Measurements from ENCODE around the gene RBP3.

Gene RBP3

DNA sequence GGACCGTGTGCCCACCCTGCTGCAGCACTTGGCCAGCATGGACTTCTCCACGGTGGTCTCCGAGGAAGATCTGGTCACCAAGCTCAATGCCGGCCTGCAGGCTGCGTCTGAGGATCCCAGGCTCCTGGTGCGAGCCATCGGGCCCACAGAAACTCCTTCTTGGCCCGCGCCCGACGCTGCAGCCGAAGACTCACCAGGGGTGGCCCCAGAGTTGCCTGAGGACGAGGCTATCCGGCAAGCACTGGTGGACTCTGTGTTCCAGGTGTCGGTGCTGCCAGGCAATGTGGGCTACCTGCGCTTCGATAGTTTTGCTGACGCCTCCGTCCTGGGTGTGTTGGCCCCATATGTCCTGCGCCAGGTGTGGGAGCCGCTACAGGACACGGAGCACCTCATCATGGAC is 1.4 kb downstream of the RBP3 start:
- TF ChIP-seq, protein P1, sequence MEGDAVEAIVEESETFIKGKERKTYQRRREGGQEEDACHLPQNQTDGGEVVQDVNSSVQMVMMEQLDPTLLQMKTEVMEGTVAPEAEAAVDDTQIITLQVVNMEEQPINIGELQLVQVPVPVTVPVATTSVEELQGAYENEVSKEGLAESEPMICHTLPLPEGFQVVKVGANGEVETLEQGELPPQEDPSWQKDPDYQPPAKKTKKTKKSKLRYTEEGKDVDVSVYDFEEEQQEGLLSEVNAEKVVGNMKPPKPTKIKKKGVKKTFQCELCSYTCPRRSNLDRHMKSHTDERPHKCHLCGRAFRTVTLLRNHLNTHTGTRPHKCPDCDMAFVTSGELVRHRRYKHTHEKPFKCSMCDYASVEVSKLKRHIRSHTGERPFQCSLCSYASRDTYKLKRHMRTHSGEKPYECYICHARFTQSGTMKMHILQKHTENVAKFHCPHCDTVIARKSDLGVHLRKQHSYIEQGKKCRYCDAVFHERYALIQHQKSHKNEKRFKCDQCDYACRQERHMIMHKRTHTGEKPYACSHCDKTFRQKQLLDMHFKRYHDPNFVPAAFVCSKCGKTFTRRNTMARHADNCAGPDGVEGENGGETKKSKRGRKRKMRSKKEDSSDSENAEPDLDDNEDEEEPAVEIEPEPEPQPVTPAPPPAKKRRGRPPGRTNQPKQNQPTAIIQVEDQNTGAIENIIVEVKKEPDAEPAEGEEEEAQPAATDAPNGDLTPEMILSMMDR (IDR thresholded peaks at IDR 0.05): no peak

DNA sequence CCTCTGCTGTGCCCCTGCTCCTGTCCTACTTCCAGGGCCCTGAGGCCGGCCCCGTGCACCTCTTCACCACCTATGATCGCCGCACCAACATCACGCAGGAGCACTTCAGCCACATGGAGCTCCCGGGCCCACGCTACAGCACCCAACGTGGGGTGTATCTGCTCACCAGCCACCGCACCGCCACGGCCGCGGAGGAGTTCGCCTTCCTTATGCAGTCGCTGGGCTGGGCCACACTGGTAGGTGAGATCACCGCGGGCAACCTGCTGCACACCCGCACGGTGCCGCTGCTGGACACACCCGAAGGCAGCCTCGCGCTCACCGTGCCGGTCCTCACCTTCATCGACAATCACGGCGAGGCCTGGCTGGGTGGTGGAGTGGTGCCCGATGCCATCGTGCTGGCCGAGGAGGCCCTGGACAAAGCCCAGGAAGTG is 1.8 kb downstream of the RBP3 start:
- TF ChIP-seq, protein P1 (IDR thresholded peaks at IDR 0.05): no peak

DNA sequence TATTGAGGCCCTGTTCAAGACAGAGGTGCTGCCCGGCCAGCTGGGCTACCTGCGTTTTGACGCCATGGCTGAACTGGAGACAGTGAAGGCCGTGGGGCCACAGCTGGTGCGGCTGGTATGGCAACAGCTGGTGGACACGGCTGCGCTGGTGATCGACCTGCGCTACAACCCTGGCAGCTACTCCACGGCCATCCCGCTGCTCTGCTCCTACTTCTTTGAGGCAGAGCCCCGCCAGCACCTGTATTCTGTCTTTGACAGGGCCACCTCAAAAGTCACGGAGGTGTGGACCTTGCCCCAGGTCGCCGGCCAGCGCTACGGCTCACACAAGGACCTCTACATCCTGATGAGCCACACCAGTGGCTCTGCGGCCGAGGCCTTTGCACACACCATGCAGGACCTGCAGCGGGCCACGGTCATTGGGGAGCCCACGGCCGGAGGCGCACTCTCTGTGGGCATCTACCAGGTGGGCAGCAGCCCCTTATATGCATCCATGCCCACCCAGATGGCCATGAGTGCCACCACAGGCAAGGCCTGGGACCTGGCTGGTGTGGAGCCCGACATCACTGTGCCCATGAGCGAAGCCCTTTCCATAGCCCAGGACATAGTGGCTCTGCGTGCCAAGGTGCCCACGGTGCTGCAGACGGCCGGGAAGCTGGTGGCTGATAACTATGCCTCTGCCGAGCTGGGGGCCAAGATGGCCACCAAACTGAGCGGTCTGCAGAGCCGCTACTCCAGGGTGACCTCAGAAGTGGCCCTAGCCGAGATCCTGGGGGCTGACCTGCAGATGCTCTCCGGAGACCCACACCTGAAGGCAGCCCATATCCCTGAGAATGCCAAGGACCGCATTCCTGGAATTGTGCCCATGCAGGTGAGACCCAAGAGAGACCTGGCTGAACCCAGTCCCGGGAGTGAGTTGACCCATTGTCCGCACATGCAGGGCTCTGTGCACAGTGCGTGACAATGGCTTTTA is 2.8 kb downstream of the RBP3 start:
- TF ChIP-seq, protein P1 (IDR thresholded peaks at IDR 0.05): no peak

DNA sequence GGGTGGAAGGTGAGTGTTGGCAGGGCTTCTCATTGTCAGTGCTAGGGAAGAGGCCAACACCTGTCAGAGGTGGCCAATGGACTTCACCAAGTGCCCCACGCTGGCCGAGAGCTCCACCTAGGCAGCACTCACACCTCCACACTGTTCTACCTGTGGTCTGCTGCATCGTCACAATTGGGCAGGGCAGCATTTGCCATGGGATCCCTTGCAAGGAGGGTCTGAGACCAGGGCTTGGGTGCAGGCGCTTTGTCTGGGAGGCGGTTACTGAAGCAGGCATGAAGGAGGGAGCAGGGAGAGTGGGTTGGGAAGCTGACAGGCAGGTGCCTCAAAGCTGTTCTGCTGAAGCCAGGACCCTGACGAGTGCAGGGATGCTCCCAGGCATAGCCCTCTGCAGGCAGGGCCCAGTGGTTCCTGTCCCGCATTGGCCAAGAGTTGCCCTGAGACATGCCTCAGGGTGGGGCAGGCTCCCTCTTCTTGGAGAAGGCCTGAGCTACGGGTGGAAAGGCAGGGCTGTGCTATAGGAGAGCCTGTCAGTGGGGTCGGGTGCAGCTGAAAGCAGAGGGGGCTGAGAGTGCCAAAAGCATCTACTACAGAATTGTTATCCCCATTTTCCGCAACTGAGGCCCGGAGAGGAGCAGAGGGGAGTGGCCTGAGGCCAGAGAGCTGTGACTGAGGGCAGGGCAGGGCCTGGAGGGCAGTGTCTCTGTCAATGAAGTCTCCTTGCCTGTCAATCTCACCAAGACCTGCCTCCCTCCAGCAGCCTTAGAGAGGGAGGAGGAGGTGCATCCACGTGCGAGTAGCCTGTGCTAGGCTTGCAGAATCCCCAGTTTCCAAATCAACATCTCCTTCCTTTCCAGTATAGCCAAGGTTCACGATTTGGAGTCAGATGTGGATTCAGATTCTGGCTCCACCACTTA is 4.0 kb downstream of the RBP3 start:
- TF ChIP-seq, protein P1 (IDR thresholded peaks at IDR 0.05): no peak

DNA sequence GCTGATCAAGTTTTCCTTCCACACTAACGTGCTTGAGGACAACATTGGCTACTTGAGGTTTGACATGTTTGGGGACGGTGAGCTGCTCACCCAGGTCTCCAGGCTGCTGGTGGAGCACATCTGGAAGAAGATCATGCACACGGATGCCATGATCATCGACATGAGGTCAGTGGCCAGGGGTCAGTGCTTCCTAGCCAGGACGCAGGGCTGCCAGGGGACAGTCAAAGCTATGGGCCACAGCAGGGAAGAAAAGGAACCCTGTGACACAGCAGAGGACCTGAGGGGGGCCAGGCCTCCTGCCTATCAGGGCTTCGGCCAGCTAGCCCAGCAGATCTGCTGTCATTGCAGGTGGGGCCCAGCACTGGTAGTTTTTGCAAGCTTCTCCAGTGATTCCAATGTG is 5.2 kb downstream of the RBP3 start:
- TF ChIP-seq, protein P1 (IDR thresholded peaks at IDR 0.05): no peak

DNA sequence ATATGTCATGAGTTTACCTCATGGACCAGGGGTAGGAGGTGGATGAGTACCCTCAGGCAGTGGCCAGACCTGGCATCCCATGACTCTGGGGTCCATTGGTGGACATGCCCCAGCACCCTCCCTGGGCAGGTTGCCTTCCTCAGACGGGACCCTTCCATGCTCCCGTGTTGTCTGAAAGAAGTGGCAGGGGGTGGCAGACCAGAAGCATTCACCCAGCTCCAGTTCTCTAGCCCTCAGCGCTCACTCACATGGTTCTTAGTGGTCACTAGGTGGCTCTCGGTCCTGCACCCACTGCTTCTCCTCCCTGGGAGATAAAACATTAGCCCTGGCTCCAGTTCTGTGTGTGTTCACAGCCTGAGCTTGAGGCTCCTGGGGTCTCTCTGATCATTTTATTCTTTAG is 6.0 kb downstream of the RBP3 start:
- TF ChIP-seq, protein P1 (IDR thresholded peaks at IDR 0.05): no peak

DNA sequence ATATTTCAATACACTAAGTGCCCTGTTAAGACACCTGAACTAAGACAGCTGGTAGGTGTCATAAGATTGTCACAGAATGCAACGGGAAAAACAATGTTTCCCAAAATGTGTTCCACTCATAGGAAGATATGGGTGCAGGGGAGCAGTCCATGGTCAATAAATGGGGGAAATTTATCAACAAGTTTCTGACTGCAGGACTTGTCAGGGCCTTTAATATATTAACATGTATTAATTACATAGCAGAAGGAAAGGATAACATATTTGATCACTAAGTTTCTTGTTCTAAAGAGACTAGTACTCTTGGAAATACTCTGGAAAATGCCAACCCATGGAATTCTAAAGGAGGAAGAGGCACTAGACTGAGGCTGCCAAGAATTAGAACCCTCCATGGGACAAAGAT is 6.7 kb downstream of the RBP3 start:
- TF ChIP-seq, protein P1 (IDR thresholded peaks at IDR 0.05): no peak

Measured in LNCAP (cell line).